HUES48 (cell line): ENCODE data around the gene CHD9.
A peak's percentile ranks its signal among the peaks of the same experiment; 100 is the strongest.

Experiments
- H3K27ac ChIP-seq: one replicate; pipeline ENCODE4 v1.7.0; 2013; ENCODE audit warnings: low read depth, low read length, inconsistent platforms
- H3K27me3 ChIP-seq: 2 replicates; pipeline ENCODE4 v1.6.1; 2013; ENCODE audit warnings: mild to moderate bottlenecking, low read length; ENCODE audit not compliant: control insufficient read depth, insufficient read depth
- H3K36me3 ChIP-seq: 2 replicates; pipeline ENCODE4 v1.6.1; 2013; ENCODE audit warnings: low read length; ENCODE audit not compliant: control insufficient read depth, insufficient read depth
- H3K4me1 ChIP-seq: 2 replicates; pipeline ENCODE4 v1.6.1; 2013; ENCODE audit warnings: mild to moderate bottlenecking, low read length; ENCODE audit not compliant: control insufficient read depth, insufficient read depth
- H3K4me3 ChIP-seq: 2 replicates; pipeline ENCODE4 v1.5.1; 2013; ENCODE audit warnings: mild to moderate bottlenecking, low read depth, low read length
- H3K9ac ChIP-seq: 2 replicates; pipeline ENCODE4 v1.6.1; 2013; ENCODE audit warnings: mild to moderate bottlenecking, low read depth, low read length, moderate library complexity
- H3K9me3 ChIP-seq: 2 replicates; pipeline ENCODE4 v1.6.1; 2013; ENCODE audit warnings: low read length; ENCODE audit not compliant: control insufficient read depth, insufficient read depth

CHD9 gene

GRCh38 chr16:53078247-53078646 is 23.5 kb downstream of the CHD9 start:
- Histone ChIP-seq H3K4me1 (peaks cover 35% of the 10 kb centered on the region), H3K9me3 (peaks cover 19% of the 10 kb centered on the region), H3K36me3 (peaks cover 6% of the 10 kb centered on the region), H3K9ac (no peak overlapping the region), H3K27me3 (no peaks in the 10 kb centered on the region), H3K27ac (no peak overlapping the region), H3K4me3 (no peak overlapping the region)

GRCh38 chr16:53078765-53079485 is 24.1 kb downstream of the CHD9 start:
- H3K9me3 ChIP-seq: peaks cover 15% of the 10 kb centered on the region
- H3K27ac ChIP-seq: peak overlapping the region; percentile 11
- peaks cover 35% of the 10 kb centered on the region for H3K4me1 ChIP-seq
- peaks cover 6% of the 10 kb centered on the region for H3K36me3 ChIP-seq
- H3K4me3 ChIP-seq: no peak overlapping the region
- H3K9ac ChIP-seq: no peak overlapping the region
- no peaks in the 10 kb centered on the region for H3K27me3 ChIP-seq

- H3K27me3 ChIP-seq: no peaks in the 10 kb centered on the region
- H3K9ac ChIP-seq: no peak overlapping the region
- peak overlapping the region; percentile 62 for H3K27ac ChIP-seq
- H3K36me3 ChIP-seq: peaks cover 6% of the 10 kb centered on the region
- peaks cover 44% of the 10 kb centered on the region for H3K4me1 ChIP-seq
- H3K4me3 ChIP-seq: no peak overlapping the region
- peaks cover 4% of the 10 kb centered on the region; the same call in 1 of the 2 replicates for H3K9me3 ChIP-seq
Observed at GRCh38 chr16:53080345-53081031, 25.7 kb downstream of the CHD9 start.

GRCh38 chr16:53081032-53081424 is 26.2 kb downstream of the CHD9 start:
- peak overlapping the region; percentile 62 for H3K27ac ChIP-seq
- no peak overlapping the region for H3K9ac ChIP-seq
- 0 out of 2 replicates have a peak, but pooled peaks cover 2% of the 10 kb centered on the region for H3K36me3 ChIP-seq
- H3K27me3 ChIP-seq: no peaks in the 10 kb centered on the region
- no peaks in the 10 kb centered on the region for H3K9me3 ChIP-seq
- no peak overlapping the region for H3K4me3 ChIP-seq
- peaks cover 50% of the 10 kb centered on the region for H3K4me1 ChIP-seq

- Histone ChIP-seq H3K27ac (no peak overlapping the region), H3K4me1 (peaks cover 58% of the 10 kb centered on the region), H3K4me3 (no peak overlapping the region), H3K36me3 (0 out of 2 replicates have a peak, but pooled peaks cover 2% of the 10 kb centered on the region), H3K9me3 (no peaks in the 10 kb centered on the region), H3K9ac (no peak overlapping the region), H3K27me3 (no peaks in the 10 kb centered on the region)
Observed at GRCh38 chr16:53081686-53082407, 27.1 kb downstream of the CHD9 start.

GRCh38 chr16:53082509-53082908 is 27.7 kb downstream of the CHD9 start:
- no peak overlapping the region for H3K27ac ChIP-seq
- 0 out of 2 replicates have a peak, but pooled peaks cover 1% of the 10 kb centered on the region for H3K36me3 ChIP-seq
- H3K9me3 ChIP-seq: no peaks in the 10 kb centered on the region
- H3K27me3 ChIP-seq: no peaks in the 10 kb centered on the region
- H3K9ac ChIP-seq: no peak overlapping the region
- no peak overlapping the region for H3K4me3 ChIP-seq
- H3K4me1 ChIP-seq: peaks cover 62% of the 10 kb centered on the region

- H3K9ac ChIP-seq: no peak overlapping the region
- H3K27ac ChIP-seq: no peak overlapping the region
- H3K4me1 ChIP-seq: peaks cover 62% of the 10 kb centered on the region
- no peaks in the 10 kb centered on the region for H3K36me3 ChIP-seq
- no peak overlapping the region for H3K4me3 ChIP-seq
- no peaks in the 10 kb centered on the region for H3K9me3 ChIP-seq
- no peaks in the 10 kb centered on the region for H3K27me3 ChIP-seq
Observed at GRCh38 chr16:53083119-53083518, 28.3 kb downstream of the CHD9 start.

- Histone ChIP-seq H3K27me3 (no peaks in the 10 kb centered on the region), H3K9me3 (no peaks in the 10 kb centered on the region), H3K9ac (no peak overlapping the region), H3K36me3 (no peaks in the 10 kb centered on the region), H3K4me3 (no peak overlapping the region), H3K27ac (no peak overlapping the region), H3K4me1 (peaks cover 60% of the 10 kb centered on the region)
Observed at GRCh38 chr16:53084141-53084541, 29.4 kb downstream of the CHD9 start.

GRCh38 chr16:53084746-53085334 is 30.0 kb downstream of the CHD9 start:
- H3K27ac ChIP-seq: no peak overlapping the region
- no peaks in the 10 kb centered on the region for H3K36me3 ChIP-seq
- no peaks in the 10 kb centered on the region for H3K9me3 ChIP-seq
- H3K4me1 ChIP-seq: peaks cover 59% of the 10 kb centered on the region
- no peaks in the 10 kb centered on the region for H3K27me3 ChIP-seq
- H3K9ac ChIP-seq: no peak overlapping the region
- H3K4me3 ChIP-seq: no peak overlapping the region

GRCh38 chr16:53085369-53085843 is 30.6 kb downstream of the CHD9 start:
- Histone ChIP-seq H3K9me3 (no peaks in the 10 kb centered on the region), H3K9ac (no peak overlapping the region), H3K27me3 (no peaks in the 10 kb centered on the region), H3K36me3 (no peaks in the 10 kb centered on the region), H3K4me3 (no peak overlapping the region), H3K27ac (peak overlapping the region; percentile 18), H3K4me1 (peaks cover 59% of the 10 kb centered on the region)
